Sigmoid colon (tissue), 7 donors: ENCODE data around the gene SSUH2. TPM values are rescaled to one million over a fixed set of nuclear protein-coding genes. Genes with fewer than 3 reads are reported as not detected.

Source experiments
- DNase-seq: peaks from one replicate; pipeline ENCODE4 v3.0.0-alpha.2; 2019
- H3K27ac ChIP-seq, 4 donors: fragments of 200-600 bp; sonication (generic); one replicate each; pipeline ENCODE4 v1.5.1; 2016 to 2019; ENCODE audit warnings: mild to moderate bottlenecking in 1 of 4
- H3K27me3 ChIP-seq, 3 donors: fragments of 200-600 bp; sonication (generic); one replicate each; pipeline ENCODE4 v1.5.1; 2019; ENCODE audit warnings: mild to moderate bottlenecking in 1 of 3
- H3K36me3 ChIP-seq, 4 donors: fragments of 200-600 bp; sonication (generic); one replicate each; pipeline ENCODE4 v1.5.1; 2016 to 2019
- H3K4me1 ChIP-seq, 4 donors: fragments of 200-600 bp; sonication (generic); one replicate each; pipeline ENCODE4 v1.5.1; 2017 to 2019
- H3K4me3 ChIP-seq, 4 donors: fragments of 200-600 bp; sonication (generic); one replicate each; pipeline ENCODE4 v1.5.1; 2017 to 2019; ENCODE audit warnings: mild to moderate bottlenecking in 2 of 4, moderate library complexity in 1 of 4
- H3K9me3 ChIP-seq, 4 donors: fragments of 200-600 bp in 3 of 4; sonication (generic) in 3 of 4; one replicate each; pipeline versions ENCODE4 v1.5.1 to v1.6.1; 2013 to 2019
- EP300 ChIP-seq, 4 donors: sonication (generic); formaldehyde crosslinking; IDR thresholded peaks; one replicate each; pipeline ENCODE4 v1.6.1; 2017; ENCODE audit warnings: antibody characterized with exemption in 4 of 4
- POLR2A ChIP-seq, 2 donors: fragments of 450-650 bp; IDR thresholded peaks; one replicate each; pipeline ENCODE4 v1.6.1; 2016; ENCODE audit warnings: antibody characterized with exemption in 2 of 2, mild to moderate bottlenecking in 2 of 2, moderate library complexity in 2 of 2
- POLR2AphosphoS5 ChIP-seq, 4 donors: sonication (generic); formaldehyde crosslinking; IDR thresholded peaks; one replicate each; pipeline ENCODE4 v1.6.1; 2017; ENCODE audit warnings: antibody characterized with exemption in 4 of 4
- WGBS, 2 donors: extraction: QIAGEN DNeasy Blood & Tissue Kit; methylation state at CpG; one replicate each; pipeline ENCODE4 v1.1.7; 2013; 5-methylcytosine and 5-hydroxymethylcytosine counted together
- intact Hi-C: fragments of 100-400 bp; cut with DNase I; formaldehyde crosslinking; loops from one replicate; pipeline ENCODE4 v1.15.1; 2023
- polyA plus RNA-seq, 3 donors: library from polyadenylated mRNA; stranded (reverse); fragments of 200-250 nt; gene quantifications; one replicate each; pipeline ENCODE4 v1.2.3, GENCODE V29; 2013
- total RNA-seq, 4 donors: library from RNA; depleted of rRNA; stranded (reverse); fragments of >200 nt; gene quantifications; one replicate each; pipeline ENCODE4 v1.1.0, GENCODE V29; 2016
- TF ChIP-seq, protein P1 (sequence below), 4 experiments: fragments of 450-650 bp in 3 of 4; fragments of 200-600 bp in 1 of 4; IDR thresholded peaks; one replicate each; pipeline ENCODE4 v1.5.1; 2016 to 2019; ENCODE audit warnings: antibody characterized with exemption in 4 of 4, mild to moderate bottlenecking in 3 of 4, moderate library complexity in 2 of 4
- donor health status: healthy with polysubstance abuse.
- donor health status: Bipolar disorder and iron deficiency.
- donor health status: healthy.

Gene SSUH2
- total and polyA plus RNA-seq, 7 donors: 0.16 to 4.4 (median 0.95) TPM; not detected in 2

DNA sequence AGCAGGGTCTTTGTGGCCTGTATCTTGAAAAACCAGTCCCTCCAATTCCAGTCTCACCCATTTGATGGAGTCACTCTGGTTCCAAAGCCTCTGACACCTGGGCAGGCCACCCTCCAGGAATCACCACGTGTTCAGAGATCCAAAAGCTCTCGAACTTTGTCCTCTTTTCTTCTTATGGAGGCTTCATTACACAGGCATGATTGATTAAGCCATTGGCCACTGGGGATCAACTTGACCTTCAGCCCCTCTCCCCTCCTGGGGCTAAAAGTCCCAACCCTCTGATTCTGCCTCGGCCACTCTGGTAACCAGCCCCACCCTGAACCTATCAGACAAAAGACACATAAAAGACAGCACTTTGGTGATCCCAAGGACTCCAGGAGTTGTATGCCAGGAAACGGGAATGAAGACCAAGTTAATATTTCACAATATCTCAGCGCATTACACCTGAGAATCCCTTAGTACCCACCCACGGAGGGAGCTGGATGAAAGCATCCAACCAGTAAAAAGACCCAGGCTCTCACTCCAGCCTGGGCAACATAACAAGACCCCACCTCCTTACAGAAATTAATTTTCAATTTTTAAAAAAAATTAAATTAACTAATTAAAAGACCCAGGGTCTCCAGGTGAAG, 23.0 kb upstream of the SSUH2 start:
- Histone ChIP-seq H3K9me3 (no peaks in the 10 kb centered on the region), H3K4me1 (no peaks in the 10 kb centered on the region), H3K27me3 (no peaks in the 10 kb centered on the region), H3K36me3 (no peaks in the 10 kb centered on the region), H3K27ac (no peak overlapping the region), H3K4me3 (no peak overlapping the region)
- DNase-seq: no peak
- 30 to 75% methylated on average over 6 of the region's 6 CpGs for WGBS, 2 donors
- TF ChIP-seq POLR2AphosphoS5 (IDR thresholded peaks at IDR 0.05) (no peak), POLR2A (IDR thresholded peaks at IDR 0.05) (no peak), EP300 (IDR thresholded peaks at IDR 0.05) (no peak)
- TF ChIP-seq, protein P1, sequence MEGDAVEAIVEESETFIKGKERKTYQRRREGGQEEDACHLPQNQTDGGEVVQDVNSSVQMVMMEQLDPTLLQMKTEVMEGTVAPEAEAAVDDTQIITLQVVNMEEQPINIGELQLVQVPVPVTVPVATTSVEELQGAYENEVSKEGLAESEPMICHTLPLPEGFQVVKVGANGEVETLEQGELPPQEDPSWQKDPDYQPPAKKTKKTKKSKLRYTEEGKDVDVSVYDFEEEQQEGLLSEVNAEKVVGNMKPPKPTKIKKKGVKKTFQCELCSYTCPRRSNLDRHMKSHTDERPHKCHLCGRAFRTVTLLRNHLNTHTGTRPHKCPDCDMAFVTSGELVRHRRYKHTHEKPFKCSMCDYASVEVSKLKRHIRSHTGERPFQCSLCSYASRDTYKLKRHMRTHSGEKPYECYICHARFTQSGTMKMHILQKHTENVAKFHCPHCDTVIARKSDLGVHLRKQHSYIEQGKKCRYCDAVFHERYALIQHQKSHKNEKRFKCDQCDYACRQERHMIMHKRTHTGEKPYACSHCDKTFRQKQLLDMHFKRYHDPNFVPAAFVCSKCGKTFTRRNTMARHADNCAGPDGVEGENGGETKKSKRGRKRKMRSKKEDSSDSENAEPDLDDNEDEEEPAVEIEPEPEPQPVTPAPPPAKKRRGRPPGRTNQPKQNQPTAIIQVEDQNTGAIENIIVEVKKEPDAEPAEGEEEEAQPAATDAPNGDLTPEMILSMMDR (IDR thresholded peaks at IDR 0.05): no peak
- intact Hi-C loops: no loop called here

DNA sequence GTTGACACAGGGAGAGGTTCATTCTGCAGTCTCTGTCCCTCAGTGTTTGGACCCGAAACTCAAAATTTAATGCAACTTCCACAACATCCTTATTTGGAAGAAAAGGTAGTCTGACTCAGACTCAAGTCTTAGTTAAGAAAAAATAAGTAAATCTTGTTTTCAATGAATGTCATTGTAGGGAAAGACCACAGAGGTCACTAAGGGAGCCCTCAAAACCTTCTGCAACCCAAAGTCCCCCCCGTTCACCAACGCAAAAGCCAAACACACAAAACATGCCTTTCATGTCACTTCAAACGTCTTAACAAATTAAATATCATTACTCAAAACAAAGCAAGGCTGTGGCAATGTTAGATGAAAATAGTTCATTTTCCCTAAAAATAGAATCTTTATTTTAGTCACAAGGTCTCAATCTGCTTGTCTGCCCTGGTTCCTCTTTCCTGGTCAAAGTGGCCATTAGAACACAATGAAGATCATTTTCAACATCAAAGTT, 20.9 kb upstream of the SSUH2 start:
- DNase-seq: no peak
- WGBS, 2 donors: 39 to 65% methylated on average over 4 of the region's 4 CpGs
- intact Hi-C loops: no loop called here
- TF ChIP-seq POLR2A (IDR thresholded peaks at IDR 0.05): no peak
- no peak for TF ChIP-seq POLR2AphosphoS5 (IDR thresholded peaks at IDR 0.05)
- TF ChIP-seq EP300 (IDR thresholded peaks at IDR 0.05): no peak
- no peak overlapping the region for H3K4me3 ChIP-seq
- H3K27ac ChIP-seq: no peak overlapping the region
- no peaks in the 10 kb centered on the region for H3K27me3 ChIP-seq
- H3K4me1 ChIP-seq: no peaks in the 10 kb centered on the region
- no peaks in the 10 kb centered on the region for H3K36me3 ChIP-seq
- H3K9me3 ChIP-seq: no peaks in the 10 kb centered on the region

DNA sequence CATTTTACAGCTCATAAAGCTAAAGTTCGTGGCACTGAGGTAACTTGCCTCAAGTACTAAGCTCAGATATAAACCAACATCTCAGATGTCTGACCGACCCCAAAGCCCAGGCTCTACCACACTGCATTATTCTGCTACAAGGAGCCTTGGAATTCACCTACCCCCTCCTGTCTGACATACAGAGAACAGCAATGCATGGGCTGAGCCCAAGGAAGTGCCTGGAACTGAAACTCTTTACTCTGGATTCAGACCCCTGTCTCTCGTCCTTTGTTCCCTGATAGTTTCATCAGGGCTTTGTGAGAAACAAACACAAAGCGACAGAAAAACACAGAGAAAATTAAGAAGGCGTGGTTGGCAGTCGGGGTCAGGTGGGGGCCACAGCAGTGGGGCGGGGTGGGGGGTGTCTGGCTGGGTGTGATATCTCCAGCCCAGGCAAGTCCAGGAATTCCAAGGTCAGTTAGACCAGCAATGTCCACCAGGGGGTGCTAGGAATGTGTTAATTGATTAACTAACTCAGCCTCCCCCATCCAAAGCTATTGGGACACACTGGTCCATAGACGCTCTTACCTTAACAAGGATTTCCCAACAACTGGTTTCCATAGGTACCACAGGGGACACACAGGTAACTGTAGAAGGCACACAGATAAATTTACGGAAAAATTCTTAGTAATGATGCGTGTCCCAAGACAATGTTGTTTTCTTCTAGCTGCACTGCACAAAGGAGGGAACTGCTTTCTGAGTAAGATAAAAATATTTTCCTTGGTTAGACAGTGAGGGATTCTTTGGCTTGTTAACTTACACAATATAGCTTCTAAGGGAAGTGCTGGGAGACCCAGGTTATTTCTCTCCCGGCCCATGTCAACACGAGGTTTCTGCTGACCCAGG, 18.8 kb upstream of the SSUH2 start:
- H3K9me3 ChIP-seq: no peaks in the 10 kb centered on the region
- peaks cover 0 to 13% (median 10%) of the 10 kb centered on the region in 4 donors for H3K4me1 ChIP-seq
- no peak for TF ChIP-seq POLR2AphosphoS5 (IDR thresholded peaks at IDR 0.05)
- TF ChIP-seq, protein P1 (IDR thresholded peaks at IDR 0.05): peak in 1 of 4 experiments; percentile 35
- DNase-seq: no peak
- no peak overlapping the region for H3K27ac ChIP-seq
- no peaks in the 10 kb centered on the region for H3K36me3 ChIP-seq
- 48 to 70% methylated on average over 12 of the region's 12 CpGs for WGBS, 2 donors
- no peak overlapping the region for H3K4me3 ChIP-seq
- intact Hi-C loops: no loop called here
- H3K27me3 ChIP-seq: no peaks in the 10 kb centered on the region

DNA sequence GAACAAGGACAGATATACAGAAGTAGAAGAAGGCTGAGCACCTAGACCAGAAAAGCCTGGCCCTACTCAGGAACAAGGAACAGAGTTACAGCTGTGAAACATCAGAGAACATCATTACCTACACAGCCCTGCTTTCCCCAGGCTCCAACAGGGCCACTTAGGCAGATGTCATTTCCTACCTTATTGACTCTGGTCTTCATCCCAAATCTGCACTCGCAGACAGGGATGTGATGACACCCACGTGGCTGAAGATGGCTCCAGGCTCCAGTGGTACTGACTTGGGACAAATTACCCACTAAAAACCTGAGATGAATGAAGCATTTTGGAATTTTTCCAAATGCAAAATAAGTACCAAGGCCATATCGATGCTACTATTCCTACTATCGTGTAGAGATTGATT, 18.0 kb upstream of the SSUH2 start:
- TF ChIP-seq, protein P1 (IDR thresholded peaks at IDR 0.05): no peak
- no peak for TF ChIP-seq POLR2AphosphoS5 (IDR thresholded peaks at IDR 0.05)
- no peak for TF ChIP-seq EP300 (IDR thresholded peaks at IDR 0.05)
- TF ChIP-seq POLR2A (IDR thresholded peaks at IDR 0.05): no peak
- intact Hi-C loops: no loop called here
- no peaks in the 10 kb centered on the region for H3K9me3 ChIP-seq
- peaks cover 0 to 20% (median 19%) of the 10 kb centered on the region in 4 donors for H3K4me1 ChIP-seq
- H3K36me3 ChIP-seq: no peaks in the 10 kb centered on the region
- H3K27ac ChIP-seq: no peak overlapping the region
- H3K4me3 ChIP-seq: no peak overlapping the region
- DNase-seq: no peak
- 64 to 81% methylated on average over 4 of the region's 4 CpGs for WGBS, 2 donors
- H3K27me3 ChIP-seq: no peaks in the 10 kb centered on the region
